NCI-H128 (cell line): Measurements from ENCODE around the gene SLC32A1.

Experiments
- DNase-seq: peaks from one replicate; lab custom pipeline; 2025; ENCODE audit not compliant: unreplicated experiment; lab: John Stamatoyannopoulos, UW

The SLC32A1 gene

DNA sequence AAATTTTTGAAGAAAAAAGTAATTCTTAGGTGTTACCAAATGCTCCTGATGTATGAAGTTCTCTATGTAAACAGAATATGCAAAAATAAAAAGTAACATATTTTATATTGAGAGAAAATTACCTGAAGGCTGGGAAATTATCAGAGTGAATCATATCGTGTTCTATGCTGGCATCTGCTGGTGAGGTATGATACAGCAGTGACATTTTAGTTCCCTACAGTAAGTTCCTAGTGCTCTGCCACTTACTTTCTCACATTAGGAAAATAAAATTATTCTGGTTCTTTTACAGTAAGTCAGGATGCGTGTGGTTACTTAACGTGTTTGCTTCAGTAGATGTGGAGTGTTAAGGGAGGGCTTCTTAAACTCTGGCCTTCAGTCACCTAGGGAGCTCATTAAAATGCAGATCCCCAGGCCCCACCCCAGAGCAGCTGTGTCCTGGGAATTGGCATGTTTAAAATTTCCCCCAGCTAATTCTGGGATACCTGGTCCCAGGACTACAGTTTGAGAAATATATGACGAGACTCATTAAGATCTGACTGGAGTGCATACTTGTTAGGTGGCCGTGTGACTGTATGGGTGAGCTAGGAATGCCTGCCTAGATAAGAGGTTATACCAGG is 27.2 kb downstream of the SLC32A1 start:
- DNase-seq = no peak

DNA sequence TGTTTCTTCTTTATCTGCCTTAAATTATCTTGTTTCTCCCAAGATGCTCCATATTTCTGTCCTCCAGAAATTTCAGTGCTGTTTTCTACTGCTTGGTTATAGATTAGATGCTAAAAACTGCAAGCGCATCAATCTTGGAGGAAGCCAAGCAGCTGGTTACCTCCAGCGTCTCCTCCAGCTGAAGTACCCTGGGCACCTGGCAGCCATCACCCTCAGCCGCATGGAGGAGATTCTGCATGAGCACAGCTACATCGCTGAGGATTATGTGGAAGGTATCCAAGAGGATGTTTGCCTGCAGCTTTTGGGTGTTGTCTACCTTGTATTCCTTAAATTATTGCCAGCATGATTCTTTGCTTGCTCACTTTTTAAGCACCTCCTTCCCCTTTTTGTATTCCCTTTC is 27.7 kb downstream of the SLC32A1 start:
- DNase-seq = no peak

DNA sequence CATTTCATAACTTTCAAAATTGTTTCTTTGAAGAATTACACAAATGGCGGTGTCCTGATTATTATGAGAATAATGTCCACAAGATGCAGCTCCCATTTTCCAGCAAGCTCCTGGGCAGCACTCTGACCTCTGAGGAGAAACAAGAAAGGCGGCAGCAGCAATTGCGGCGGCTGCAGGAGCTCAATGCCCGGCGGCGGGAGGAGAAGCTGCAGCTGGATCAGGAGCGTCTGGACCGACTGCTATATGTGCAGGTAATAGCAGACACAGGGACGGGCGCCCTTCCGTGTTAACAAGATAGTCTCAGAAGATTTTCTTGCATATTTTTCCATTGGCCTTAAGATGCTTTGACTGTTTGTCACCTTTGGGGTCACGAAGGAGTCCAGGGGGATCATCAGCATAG is 30.6 kb downstream of the SLC32A1 start:
- no peak for DNase-seq

DNA sequence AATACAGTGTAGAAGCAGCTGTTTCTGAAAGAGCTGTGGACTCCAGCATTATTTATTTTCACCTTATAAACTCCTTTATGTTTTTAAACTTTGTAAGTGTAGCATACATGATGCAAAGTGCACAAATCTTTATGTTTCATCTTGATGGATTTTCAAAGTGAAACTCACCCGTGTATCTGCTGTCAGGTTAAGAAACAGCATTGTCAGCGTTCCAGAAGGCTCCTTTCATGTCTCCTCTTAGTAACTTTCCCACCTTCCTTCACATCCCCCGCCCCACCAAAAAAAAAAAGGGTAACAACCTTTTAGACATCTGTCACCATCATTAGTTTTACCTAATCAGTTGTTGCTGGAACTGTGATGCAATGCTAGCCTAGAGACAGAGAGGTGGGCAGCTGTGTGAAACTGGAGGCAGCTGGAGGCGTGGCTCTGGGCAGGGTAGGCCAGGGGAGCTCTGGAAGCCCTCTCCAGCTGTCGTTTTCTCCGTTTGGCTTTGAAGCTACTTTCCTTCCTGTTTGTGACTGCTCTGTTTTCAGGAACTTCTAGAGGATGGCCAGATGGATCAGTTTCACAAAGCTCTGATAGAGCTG is 31.1 kb downstream of the SLC32A1 start:
- no peak for DNase-seq

DNA sequence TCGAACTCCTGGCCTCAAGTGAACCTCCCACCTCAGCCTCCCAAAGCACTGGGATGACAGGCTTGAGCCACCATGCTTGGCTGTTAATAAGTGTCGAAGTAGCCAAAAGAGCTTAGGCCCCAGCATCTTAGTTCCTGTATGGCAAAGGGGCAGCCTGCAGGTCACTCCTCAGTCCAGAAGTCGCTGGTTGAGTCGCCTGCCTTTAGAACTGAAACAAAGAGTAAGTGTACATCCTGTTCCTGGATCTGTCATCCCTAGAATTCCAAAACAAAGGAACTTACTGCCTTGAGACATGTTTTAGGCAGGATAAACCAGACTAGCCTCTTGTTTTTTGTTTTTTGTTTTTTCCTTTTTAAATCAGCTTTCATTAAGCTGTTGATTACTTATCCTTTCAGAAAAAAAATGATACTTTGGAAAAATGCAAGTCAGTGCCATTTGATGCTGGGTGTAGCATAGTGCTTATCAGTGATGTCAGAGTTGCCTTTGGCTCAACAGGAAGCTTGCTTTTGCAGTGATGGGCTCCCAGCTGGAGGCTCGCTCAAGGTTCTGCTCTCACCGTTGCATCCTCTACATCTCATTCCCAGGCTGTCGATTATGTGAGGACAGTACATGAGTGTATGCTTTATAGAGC is 33.0 kb downstream of the SLC32A1 start:
- no peak for DNase-seq

DNA sequence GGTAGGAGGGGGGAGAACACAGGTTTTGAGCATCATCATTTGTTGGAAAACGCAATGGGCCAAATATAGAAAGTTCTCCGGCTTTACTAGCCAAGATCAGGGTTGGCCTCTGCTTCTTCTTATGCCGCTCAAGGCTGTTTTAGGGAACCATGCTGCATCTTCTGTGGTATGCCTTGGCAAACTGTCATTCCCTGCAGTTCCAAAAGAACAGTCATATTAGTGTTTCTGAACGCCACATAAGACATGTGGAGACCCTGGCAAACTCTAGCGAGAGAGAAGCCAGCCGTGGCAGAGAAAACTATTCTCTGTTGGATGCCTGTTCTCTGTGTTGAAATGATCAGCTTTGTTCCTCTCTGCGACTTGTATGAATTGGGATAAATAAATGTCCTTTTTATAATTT is 34.8 kb downstream of the SLC32A1 start:
- no peak for DNase-seq

DNA sequence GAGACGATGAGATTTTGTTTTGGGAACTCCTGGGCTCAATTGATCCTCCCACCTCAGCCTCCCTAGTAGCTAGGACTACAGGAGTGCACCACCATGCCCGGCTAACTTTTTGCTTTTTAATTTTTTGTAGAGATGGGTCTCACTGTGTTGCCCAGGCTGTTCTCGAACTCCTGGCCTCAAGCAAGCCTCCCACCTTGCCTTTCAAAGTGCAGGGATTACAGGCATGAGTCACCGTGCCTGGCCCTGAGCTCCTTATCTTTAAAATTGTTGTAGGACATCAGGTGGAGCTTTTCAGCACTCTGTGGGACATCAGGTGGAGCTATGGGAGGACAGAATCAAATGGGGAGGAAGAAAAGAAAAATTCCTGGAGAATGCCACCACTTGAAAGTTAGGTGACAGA is 36.7 kb downstream of the SLC32A1 start:
- DNase-seq = no peak

DNA sequence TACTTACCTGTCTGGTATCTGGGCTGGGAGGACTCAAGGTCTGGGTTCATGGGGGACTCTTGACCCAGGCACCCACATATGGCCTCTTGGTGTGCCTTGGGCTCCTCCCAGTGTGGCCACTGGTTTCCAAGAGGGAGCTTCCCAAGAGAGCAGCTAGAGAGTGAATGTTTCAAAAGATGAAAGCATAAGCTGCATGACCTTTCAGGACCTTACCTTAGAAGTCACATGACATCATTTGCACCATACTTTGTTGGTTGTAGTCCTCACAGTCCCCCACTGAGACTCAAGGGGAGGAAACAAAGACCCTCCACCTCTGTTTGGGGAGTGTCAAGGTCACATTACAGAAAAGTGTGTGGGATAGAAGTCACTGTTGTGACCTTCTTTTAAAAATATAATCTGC is 37.9 kb downstream of the SLC32A1 start:
- DNase-seq = no peak

DNA sequence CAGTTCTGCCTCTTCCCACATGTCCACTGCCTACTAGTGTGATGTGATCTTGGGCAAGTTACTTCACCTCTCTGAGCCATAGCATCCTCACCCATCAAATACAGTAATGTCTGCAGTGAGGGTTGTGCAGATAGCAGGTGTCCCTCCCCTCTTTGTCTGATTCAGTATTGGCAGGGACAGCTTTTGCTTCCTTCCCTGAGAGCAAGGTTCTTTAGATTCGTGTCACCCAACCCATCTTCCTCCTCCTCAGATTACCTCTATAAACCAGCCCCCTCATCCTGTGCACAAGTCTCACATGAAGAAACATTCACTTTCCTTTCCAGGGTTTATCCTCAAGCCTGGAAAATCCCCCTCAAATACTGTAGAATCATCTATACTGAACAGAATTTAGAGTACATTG is 39.3 kb downstream of the SLC32A1 start:
- no peak for DNase-seq

DNA sequence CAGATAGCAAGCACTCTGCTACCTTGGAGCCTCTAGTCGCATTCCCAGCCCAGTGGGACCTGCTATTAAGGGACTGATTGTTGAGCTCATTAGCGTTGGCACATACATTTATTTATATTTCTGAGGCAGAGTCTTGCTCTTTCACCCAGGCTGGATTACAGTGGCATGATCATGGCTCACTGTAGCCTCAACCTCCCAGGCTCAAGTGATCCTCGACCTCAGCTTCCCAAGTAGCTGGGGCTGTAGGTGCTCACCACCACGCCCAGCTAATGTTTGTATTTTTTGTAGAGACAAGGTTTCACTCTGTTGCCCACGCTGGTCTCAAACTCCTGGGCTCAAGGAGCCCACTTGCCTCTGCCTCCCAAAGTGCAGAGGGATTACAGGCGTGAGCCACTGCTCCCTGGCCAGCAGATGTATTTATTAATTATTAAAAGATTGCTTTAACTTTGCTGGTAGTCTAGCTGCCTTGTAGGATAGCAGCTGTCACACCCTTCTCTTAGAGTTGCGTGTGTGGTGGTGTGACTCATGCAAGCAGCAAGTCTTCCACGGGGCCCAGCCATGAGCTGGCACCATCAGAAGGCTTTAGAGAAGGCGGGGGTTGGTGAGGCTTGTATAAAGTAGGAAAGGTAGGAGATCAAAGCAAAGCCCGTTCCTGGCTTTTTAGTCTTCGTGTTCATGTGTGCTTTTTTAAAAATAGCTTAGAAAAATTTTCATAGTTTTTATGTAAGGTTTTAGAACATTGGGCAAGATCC is 40.5 kb downstream of the SLC32A1 start:
- DNase-seq = no peak

DNA sequence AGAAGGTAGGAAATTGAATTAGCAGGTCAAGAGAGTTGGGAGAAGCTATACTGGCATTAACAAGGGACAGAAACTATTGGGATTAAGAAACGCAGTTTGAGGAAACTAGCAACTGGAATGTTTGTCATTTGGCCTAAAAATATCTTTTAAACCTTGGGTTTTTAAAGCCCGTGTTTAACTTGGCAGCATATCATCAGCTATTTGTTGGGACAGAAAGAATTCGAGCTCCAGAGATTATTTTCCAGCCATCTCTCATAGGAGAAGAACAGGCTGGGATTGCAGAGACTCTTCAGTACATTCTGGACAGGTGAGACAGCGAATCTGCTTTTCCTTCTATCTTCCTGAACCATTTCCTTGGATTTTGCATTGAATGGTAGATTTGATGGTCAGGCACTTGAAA is 41.8 kb downstream of the SLC32A1 start:
- DNase-seq = no peak

DNA sequence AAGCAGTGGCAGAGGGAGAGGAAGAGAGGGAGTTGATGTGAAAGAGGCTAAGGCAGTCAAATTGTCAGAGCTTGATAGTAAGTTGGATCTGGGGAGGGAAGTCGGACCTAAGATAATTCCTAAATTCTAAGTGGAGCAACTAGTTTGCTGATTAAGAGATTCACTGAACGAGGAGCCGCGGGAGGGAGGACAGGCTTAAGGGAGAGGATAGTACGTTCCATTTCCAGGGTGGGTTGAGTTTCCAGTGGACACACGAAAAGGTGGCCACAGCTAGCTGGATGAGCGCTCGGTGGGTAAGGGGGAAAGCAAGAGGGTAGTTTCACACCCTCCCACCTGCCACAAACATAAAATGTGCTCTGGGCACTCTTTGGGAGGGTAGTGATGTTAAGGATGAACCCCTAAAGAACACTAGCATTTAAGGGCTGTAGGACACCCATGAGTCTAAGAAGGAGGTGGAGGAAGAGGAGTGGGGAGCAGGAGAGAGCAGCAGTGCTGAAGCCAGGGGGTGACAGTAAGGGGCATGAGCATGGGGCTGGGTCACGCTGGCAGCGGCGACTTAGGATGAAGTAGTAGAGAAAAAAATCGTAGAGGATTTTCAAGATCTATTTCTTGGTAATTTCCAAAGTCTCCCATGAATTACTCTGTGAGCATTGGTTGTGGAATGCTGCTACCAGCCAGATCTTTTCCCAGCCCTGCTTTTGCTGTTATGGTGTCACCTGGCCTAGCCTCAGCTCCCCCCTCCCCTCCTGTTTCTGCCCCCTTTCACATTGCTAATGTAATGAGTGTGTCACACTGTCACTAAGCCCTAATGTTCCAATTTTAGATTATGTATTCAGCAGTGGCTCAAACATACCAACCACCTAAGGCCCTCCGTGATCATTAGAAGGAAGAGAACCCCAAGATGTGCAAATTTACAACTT is 45.4 kb downstream of the SLC32A1 start:
- no peak for DNase-seq

DNA sequence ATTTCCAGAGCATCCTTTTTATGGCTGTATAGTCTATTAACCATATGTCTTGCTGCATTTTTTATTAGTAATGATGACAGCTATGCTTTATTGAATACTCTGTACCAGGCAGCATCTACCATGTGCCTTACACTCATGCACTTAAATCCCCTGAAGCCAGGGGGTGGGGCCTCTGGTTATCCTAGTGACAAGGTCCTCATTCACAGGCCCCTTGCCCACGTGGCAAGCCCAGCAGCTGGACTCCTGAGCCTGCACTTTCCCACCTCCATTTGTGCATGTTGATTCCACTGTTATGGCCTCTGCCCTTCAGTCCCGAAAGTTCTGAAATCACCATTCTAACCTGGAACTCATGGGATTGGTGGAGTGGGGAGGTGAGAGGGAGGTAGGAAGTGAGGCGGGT is 46.3 kb downstream of the SLC32A1 start:
- DNase-seq = no peak

DNA sequence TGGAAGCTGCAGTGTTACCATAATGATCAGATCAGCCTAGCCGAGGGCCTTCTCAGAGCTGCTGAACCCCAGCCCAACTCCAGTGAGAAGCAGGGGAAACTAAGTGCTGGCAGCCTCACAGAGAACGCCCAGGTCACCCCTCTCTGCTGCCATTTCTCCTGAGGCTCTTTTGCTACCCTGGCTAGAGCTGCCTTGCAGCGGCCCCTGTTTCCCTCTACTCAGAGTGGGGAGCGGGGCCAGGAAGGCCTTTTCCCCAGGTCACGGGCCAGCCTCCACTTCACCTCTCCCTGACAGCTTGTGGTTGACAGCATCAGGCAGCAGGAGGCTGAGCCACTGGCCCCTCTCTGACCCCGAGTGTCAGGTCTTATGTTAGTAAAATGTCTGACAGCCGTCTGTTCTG is 46.7 kb downstream of the SLC32A1 start:
- DNase-seq = no peak

DNA sequence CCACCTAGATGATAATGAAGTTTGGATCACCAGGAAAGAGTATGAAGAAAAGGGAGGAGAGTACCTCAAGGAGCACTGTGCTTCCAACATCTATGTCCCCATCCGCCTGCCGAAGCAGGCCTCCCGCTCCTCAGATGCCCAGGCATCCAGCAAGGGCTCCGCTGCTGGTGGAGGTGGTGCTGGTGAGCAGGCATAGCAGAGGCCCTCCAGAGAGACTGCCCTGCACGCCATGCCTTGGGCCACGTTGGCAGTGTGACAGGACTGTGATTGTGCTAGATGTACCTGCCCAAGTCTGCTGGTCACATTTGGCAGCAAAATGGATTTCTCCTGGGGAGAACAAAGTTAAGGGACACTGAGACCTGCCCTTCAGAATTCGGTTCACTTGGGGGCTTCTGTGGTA is 47.3 kb downstream of the SLC32A1 start:
- DNase-seq = no peak

DNA sequence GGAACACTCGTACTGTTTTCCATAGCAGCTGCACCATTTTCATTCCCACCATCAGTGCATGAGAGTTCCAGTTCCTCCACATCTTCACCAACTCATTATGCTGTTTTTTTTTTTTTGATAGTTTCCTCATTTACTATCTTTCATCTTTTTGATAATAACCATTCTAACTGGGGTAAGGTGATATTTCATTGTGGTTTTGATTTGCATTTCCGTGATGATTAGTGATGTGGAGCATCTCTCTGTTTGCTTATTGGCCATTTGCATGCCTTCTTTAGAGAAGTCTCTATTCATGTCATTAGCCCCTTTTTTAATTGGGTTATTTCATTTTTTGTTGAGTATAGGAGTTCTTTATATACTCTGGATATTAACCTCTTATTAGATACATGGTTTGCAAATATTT is 49.9 kb downstream of the SLC32A1 start:
- DNase-seq = no peak

DNA sequence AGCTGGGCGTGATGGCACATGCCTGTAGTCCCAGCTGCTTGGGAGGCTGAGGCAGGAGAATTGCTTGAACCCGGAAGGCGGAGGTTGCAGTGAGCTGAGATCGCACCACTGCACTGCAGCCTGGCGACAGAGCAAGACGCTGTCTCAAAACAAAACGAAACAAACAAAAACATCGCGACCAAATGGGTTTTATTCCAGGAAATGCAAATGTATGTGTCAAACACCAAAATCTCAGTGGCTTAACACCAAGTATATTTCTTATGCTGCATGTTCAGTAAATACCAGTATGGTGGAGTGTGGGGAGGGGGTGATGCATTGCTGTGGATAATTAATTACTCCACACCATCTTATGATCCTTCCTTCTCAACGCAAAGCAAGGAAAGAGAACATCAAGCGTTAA is 52.1 kb downstream of the SLC32A1 start:
- no peak for DNase-seq
